ENCODE data around the gene ACR. TPM values are rescaled to one million over a fixed set of nuclear protein-coding genes. Genes with fewer than 3 reads are reported as not detected.

Gene ACR
- total RNA-seq, 1 donor from 2014 or later: 0.22 TPM

- no peak for TF ChIP-seq CTCF (conservative IDR thresholded peaks at IDR 0.05)
- no peaks in the 10 kb centered on the region for H3K9me3 Mint-ChIP-seq
- no peak overlapping the region for H3K4me3 Mint-ChIP-seq
- H3K27ac Mint-ChIP-seq: no peak overlapping the region
- H3K4me1 Mint-ChIP-seq (ENCODE audit: unreplicated experiment): peaks cover 6% of the 10 kb centered on the region
- H3K36me3 Mint-ChIP-seq: peaks cover 5% of the 10 kb centered on the region
- no peaks in the 10 kb centered on the region for H3K27me3 Mint-ChIP-seq
- DNase-seq (ENCODE audit: extremely low spot score, unreplicated experiment): no peak
Measured at GRCh38 chr22:50710221-50710620, 27.8 kb upstream of the ACR start.

- TF ChIP-seq CTCF (conservative IDR thresholded peaks at IDR 0.05): no peak
- DNase-seq (ENCODE audit: extremely low spot score, unreplicated experiment): no peak
- no peak overlapping the region for H3K27ac Mint-ChIP-seq
- no peak overlapping the region for H3K4me3 Mint-ChIP-seq
- H3K27me3 Mint-ChIP-seq: no peaks in the 10 kb centered on the region
- H3K4me1 Mint-ChIP-seq (ENCODE audit: unreplicated experiment): peaks cover 6% of the 10 kb centered on the region
- H3K36me3 Mint-ChIP-seq: peaks cover 5% of the 10 kb centered on the region
- H3K9me3 Mint-ChIP-seq: no peaks in the 10 kb centered on the region
Measured at GRCh38 chr22:50710886-50711285, 27.1 kb upstream of the ACR start.

- Mint-ChIP-seq H3K27me3 (peaks cover 2% of the 10 kb centered on the region), H3K27ac (no peak overlapping the region), H3K36me3 (peaks cover 5% of the 10 kb centered on the region), H3K4me1 (ENCODE audit: unreplicated experiment) (peaks cover 6% of the 10 kb centered on the region), H3K4me3 (no peak overlapping the region), H3K9me3 (no peaks in the 10 kb centered on the region)
- no peak for TF ChIP-seq CTCF (conservative IDR thresholded peaks at IDR 0.05)
- DNase-seq (ENCODE audit: extremely low spot score, unreplicated experiment): no peak
Measured at GRCh38 chr22:50711446-50712340, 26.3 kb upstream of the ACR start.

GRCh38 chr22:50712341-50713007 lies 25.5 kb upstream of the ACR start:
- peaks cover 6% of the 10 kb centered on the region for H3K4me1 Mint-ChIP-seq (ENCODE audit: unreplicated experiment)
- no peaks in the 10 kb centered on the region for H3K9me3 Mint-ChIP-seq
- H3K4me3 Mint-ChIP-seq: no peak overlapping the region
- peaks cover 9% of the 10 kb centered on the region for H3K27me3 Mint-ChIP-seq
- TF ChIP-seq CTCF (conservative IDR thresholded peaks at IDR 0.05): no peak
- H3K27ac Mint-ChIP-seq: no peak overlapping the region
- DNase-seq (ENCODE audit: extremely low spot score, unreplicated experiment): no peak
- peaks cover 5% of the 10 kb centered on the region for H3K36me3 Mint-ChIP-seq

- Mint-ChIP-seq H3K27ac (no peak overlapping the region), H3K27me3 (peaks cover 14% of the 10 kb centered on the region), H3K4me1 (ENCODE audit: unreplicated experiment) (peaks cover 6% of the 10 kb centered on the region), H3K9me3 (no peaks in the 10 kb centered on the region), H3K36me3 (peaks cover 5% of the 10 kb centered on the region), H3K4me3 (no peak overlapping the region)
- no peak for TF ChIP-seq CTCF (conservative IDR thresholded peaks at IDR 0.05)
- DNase-seq (ENCODE audit: extremely low spot score, unreplicated experiment): no peak
Measured at GRCh38 chr22:50713008-50713385, 25.0 kb upstream of the ACR start.

Measured in type B pancreatic cell (in vitro differentiated cells).